ENCODE measurements around the gene CCDC167. TPM values are rescaled to one million over a fixed set of nuclear protein-coding genes. Genes with fewer than 3 reads are reported as not detected.
A peak's percentile ranks its signal among the peaks of the same experiment; 100 is the strongest.

Gene CCDC167
- total RNA-seq, 1 experiment from 2014 or later = 19.6 TPM

DNA sequence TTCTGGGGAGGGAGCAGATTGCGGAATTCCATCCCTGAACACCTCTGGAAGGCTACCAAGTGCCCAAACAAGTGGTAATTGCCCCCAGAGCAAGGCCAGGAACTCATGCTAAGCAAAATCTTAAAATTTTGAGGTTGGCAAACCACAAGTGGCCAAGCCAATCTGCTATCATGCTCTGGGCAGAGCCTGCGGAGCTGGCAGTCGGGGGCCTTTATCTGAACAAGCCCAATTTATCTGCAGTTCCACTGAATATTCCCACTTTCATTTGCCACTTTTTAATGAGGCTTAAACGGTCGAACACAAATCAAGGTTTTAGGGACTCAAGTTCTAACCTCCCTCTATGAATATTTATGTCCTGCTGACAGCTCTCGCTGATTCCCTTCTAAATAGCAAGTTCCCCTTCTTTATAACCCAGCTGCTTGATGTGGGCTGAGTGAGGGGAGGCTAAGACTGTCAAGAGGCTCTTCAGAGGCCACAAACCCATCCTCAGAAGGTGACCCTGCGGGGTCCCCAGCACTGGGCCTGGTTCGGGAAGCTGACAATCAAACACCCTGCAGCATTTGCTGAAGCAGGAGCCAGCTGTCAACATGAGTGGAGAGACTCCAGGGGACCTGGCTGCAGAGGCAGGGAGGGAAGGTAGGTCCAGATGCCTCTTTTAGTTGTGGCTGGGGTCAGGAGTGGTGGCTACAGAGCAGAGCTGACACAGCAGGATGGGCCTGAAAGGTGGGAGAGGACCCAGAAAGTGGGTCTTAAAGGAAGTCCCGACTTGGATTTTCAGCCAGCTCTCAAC lies 11.9 kb downstream of the CCDC167 start:
- Histone ChIP-seq H3K4me2 (ENCODE audit: low read depth, low read length, poor library complexity, severe bottlenecking) (no peak overlapping the region), H3K4me3 (ENCODE audit: low read length) (no peak overlapping the region), H3K4me1 (ENCODE audit: low read length) (peaks cover 13% of the 10 kb centered on the region), H2AFZ (ENCODE audit: low read length) (no peak overlapping the region), H3K27me3 (ENCODE audit: low read length) (no peaks in the 10 kb centered on the region), H3K9ac (ENCODE audit: low read length) (no peak overlapping the region), H3K9me2 (replicated peaks; ENCODE audit: insufficient read depth, low read length) (no peaks in the 10 kb centered on the region), H3K9me3 (ENCODE audit: low read length) (no peaks in the 10 kb centered on the region), H3K79me2 (ENCODE audit: low read length) (no peaks in the 10 kb centered on the region; the same call in 1 of the 2 replicates), H4K20me1 (ENCODE audit: insufficient read depth, low read depth, low read length) (no peaks in the 10 kb centered on the region; the same call in 1 of the 2 replicates), H3K27ac (ENCODE audit: low read length) (no peak overlapping the region), H3K36me3 (ENCODE audit: insufficient read depth, low read length) (no peaks in the 10 kb centered on the region)
- DNase-seq = no peak

DNA sequence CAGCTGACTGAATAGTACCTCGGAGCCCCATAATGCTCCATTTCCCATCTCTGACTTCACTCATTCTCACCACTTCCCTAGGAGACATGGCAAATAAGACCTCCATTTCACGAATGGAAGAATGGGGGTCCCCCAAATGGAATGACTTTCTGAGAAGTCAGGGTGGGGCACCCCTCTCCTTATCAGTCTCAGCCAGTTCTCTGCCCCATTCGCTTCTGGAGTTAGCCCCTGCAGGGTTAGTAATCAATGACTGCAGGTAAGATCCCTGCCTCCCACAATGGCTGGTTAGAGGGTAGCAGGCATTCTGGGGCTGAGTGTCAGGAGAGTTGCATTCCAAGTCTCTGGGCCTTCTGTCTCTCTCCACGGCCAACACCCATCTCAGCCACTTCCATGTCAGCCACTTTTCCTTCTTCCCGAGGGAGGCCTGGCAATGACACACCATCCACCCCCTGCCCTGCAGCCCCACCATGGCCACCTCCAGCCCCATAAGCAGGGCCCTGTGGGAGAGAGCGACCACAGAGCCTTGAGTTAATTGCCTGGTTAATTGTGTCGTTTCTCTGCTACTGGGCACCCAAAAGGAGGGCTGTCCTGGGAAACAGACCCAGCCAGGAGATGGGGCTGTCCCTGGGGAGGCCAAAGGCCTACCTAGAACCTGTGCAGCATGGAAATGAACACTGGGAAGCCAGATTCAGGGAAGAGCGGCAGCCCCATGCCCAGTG lies 13.4 kb downstream of the CCDC167 start:
- Histone ChIP-seq H3K4me2 (ENCODE audit: low read depth, low read length, poor library complexity, severe bottlenecking) (no peak overlapping the region), H3K27me3 (ENCODE audit: low read length) (no peaks in the 10 kb centered on the region), H4K20me1 (ENCODE audit: insufficient read depth, low read depth, low read length) (no peaks in the 10 kb centered on the region; the same call in 1 of the 2 replicates), H3K9ac (ENCODE audit: low read length) (no peak overlapping the region), H3K9me2 (replicated peaks; ENCODE audit: insufficient read depth, low read length) (no peaks in the 10 kb centered on the region), H3K9me3 (ENCODE audit: low read length) (no peaks in the 10 kb centered on the region), H3K27ac (ENCODE audit: low read length) (no peak overlapping the region), H3K36me3 (ENCODE audit: insufficient read depth, low read length) (no peaks in the 10 kb centered on the region), H3K4me3 (ENCODE audit: low read length) (no peak overlapping the region), H2AFZ (ENCODE audit: low read length) (no peak overlapping the region), H3K79me2 (ENCODE audit: low read length) (no peaks in the 10 kb centered on the region; the same call in 1 of the 2 replicates), H3K4me1 (ENCODE audit: low read length) (peaks cover 13% of the 10 kb centered on the region)
- no peak for DNase-seq

DNA sequence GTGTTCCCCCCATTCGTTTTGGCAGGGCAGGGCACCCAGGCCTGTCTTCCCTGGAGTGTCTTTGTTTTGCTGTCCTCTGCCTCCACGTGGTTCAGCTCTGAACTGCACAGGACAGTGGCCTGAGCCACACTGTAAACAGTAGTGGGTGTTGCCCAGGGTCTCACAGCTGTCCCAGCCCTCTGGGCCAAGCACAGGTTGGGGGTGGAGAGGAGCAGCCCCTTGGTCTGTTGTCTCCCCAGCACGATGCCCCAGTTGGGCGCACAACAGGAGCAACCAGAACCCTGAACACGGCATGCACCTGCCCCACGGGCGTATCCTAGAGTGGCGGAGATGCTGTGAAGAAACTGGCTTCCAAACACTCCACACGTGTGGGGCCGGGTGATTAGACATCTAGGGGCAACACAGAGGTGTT lies 14.4 kb downstream of the CCDC167 start:
- DNase-seq = no peak
- no peaks in the 10 kb centered on the region for H3K9me3 ChIP-seq (ENCODE audit: low read length)
- no peaks in the 10 kb centered on the region; the same call in 1 of the 2 replicates for H3K79me2 ChIP-seq (ENCODE audit: low read length)
- no peak overlapping the region for H3K4me3 ChIP-seq (ENCODE audit: low read length)
- no peak overlapping the region for H2AFZ ChIP-seq (ENCODE audit: low read length)
- no peak overlapping the region for H3K4me2 ChIP-seq (ENCODE audit: low read depth, low read length, poor library complexity, severe bottlenecking)
- H3K27me3 ChIP-seq (ENCODE audit: low read length) = no peaks in the 10 kb centered on the region
- H3K4me1 ChIP-seq (ENCODE audit: low read length) = peaks cover 8% of the 10 kb centered on the region
- H3K9ac ChIP-seq (ENCODE audit: low read length) = no peak overlapping the region
- no peak overlapping the region for H3K27ac ChIP-seq (ENCODE audit: low read length)
- no peaks in the 10 kb centered on the region for H3K9me2 ChIP-seq (replicated peaks; ENCODE audit: insufficient read depth, low read length)
- no peaks in the 10 kb centered on the region; the same call in 1 of the 2 replicates for H4K20me1 ChIP-seq (ENCODE audit: insufficient read depth, low read depth, low read length)
- no peaks in the 10 kb centered on the region for H3K36me3 ChIP-seq (ENCODE audit: insufficient read depth, low read length)

DNA sequence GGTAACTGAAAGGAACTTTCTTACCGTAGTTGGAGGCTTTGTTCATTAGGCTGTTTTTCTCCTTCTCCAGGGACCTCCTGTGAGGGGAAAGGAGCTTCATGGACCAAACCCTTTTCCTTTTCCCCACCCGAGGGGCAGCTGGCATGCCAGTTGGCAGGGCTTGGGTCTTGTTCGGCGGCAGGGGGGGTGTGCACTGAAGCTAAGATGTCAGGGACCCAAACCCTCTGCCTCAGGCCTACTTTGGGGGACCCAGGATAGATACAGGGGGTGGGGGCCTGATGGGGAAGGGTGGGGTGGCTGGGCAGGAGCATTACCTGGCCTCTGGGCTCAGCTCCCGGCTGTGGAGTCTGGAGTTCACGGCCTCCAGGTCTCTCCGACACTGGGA lies 14.9 kb downstream of the CCDC167 start:
- H3K27ac ChIP-seq (ENCODE audit: low read length) = no peak overlapping the region
- no peaks in the 10 kb centered on the region for H3K36me3 ChIP-seq (ENCODE audit: insufficient read depth, low read length)
- no peaks in the 10 kb centered on the region for H3K9me3 ChIP-seq (ENCODE audit: low read length)
- no peak overlapping the region for H3K4me3 ChIP-seq (ENCODE audit: low read length)
- DNase-seq = no peak
- no peak overlapping the region for H3K9ac ChIP-seq (ENCODE audit: low read length)
- H3K4me1 ChIP-seq (ENCODE audit: low read length) = peaks cover 2% of the 10 kb centered on the region; the same call in 1 of the 2 replicates
- no peaks in the 10 kb centered on the region for H3K27me3 ChIP-seq (ENCODE audit: low read length)
- H2AFZ ChIP-seq (ENCODE audit: low read length) = no peak overlapping the region
- H3K4me2 ChIP-seq (ENCODE audit: low read depth, low read length, poor library complexity, severe bottlenecking) = no peak overlapping the region
- H4K20me1 ChIP-seq (ENCODE audit: insufficient read depth, low read depth, low read length) = no peaks in the 10 kb centered on the region; the same call in 1 of the 2 replicates
- H3K79me2 ChIP-seq (ENCODE audit: low read length) = no peaks in the 10 kb centered on the region
- H3K9me2 ChIP-seq (replicated peaks; ENCODE audit: insufficient read depth, low read length) = no peaks in the 10 kb centered on the region

DNA sequence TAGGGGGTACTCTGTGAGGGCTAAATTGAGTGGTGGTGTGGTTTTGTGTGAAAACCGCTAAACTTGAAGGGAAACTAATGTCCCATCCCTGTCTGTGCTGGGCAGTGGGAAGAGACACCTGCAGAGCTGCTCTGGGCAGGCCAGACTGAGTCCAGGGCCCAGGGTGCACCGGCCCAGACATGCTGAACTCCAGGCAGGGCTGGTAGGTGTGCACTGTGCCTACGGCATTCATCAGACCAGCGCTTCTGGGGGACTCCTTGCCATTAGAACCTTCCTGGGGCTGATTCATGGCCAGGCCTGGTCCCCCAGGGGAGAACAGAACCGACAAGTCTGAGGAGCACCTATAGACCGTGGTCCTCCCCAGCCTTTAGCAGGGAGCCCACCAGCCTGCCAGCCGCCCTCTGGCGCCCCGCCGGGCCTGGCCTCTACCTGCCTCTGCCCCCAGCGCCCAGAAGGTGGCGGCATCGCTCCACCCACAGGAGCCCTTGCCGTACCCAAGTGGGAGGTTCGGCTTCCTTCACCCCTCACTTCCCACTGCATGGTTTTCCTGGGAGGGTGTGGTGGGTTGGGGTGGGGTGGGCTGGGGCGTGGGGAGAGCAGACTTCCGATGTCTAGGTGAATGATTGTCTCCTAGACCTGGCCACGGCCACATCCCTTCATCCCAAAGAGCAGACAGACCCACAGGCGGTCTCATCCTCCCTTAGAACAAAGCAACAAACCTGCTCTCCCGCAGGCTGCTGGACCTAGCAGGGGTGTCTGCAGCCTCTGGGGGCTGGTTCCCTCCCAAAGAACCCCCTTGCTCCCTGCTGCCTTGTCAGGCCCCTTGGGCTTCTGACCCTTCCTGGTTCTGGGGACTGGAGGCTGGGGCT lies 15.5 kb downstream of the CCDC167 start:
- H3K9ac ChIP-seq (ENCODE audit: low read length) = no peak overlapping the region
- H4K20me1 ChIP-seq (ENCODE audit: insufficient read depth, low read depth, low read length) = no peaks in the 10 kb centered on the region; the same call in 1 of the 2 replicates
- no peak overlapping the region for H3K4me3 ChIP-seq (ENCODE audit: low read length)
- H2AFZ ChIP-seq (ENCODE audit: low read length) = no peak overlapping the region
- DNase-seq = peak; percentile 82
- H3K9me2 ChIP-seq (replicated peaks; ENCODE audit: insufficient read depth, low read length) = no peaks in the 10 kb centered on the region
- no peak overlapping the region for H3K27ac ChIP-seq (ENCODE audit: low read length)
- H3K79me2 ChIP-seq (ENCODE audit: low read length) = no peaks in the 10 kb centered on the region
- no peaks in the 10 kb centered on the region for H3K4me1 ChIP-seq (ENCODE audit: low read length)
- H3K4me2 ChIP-seq (ENCODE audit: low read depth, low read length, poor library complexity, severe bottlenecking) = no peak overlapping the region
- H3K27me3 ChIP-seq (ENCODE audit: low read length) = no peaks in the 10 kb centered on the region
- H3K36me3 ChIP-seq (ENCODE audit: insufficient read depth, low read length) = 0 out of 2 replicates have a peak, but pooled peaks cover 3% of the 10 kb centered on the region
- H3K9me3 ChIP-seq (ENCODE audit: low read length) = no peaks in the 10 kb centered on the region

DNA sequence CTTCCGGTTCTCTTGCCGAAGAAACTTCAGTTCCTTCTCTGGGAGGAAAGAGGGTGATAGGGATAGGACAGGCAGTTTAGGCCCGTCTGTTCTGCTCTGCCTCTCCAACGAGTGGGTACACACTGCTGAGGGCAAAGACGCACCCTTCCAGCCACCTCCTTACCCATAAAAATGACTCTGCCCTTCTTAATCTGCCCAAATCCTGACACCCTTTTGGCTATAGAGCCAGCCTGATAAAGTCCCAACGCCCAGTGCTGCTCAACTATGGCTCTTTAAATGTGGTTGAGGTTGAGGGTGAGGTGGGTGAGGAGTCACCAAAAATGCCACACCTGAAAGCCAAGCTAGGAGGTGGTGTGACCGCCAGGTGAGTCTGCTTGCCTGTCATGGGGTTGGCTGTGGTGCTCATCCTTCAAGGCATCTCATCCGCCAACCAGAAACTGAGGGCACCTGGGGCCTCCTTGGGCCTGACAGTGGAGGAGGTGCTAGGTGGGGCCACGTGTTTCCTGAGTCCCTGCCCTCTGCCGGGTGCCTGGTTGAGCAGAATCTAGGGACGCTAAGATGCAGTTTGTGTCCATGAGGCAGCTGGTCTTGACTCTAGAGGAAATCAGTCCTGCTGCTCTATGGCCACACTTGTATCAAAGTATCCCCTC lies 16.3 kb downstream of the CCDC167 start:
- Histone ChIP-seq H3K4me3 (ENCODE audit: low read length) (no peak overlapping the region), H3K4me1 (ENCODE audit: low read length) (no peaks in the 10 kb centered on the region), H3K79me2 (ENCODE audit: low read length) (no peaks in the 10 kb centered on the region), H3K9me3 (ENCODE audit: low read length) (no peaks in the 10 kb centered on the region), H3K27me3 (ENCODE audit: low read length) (no peaks in the 10 kb centered on the region), H3K36me3 (ENCODE audit: insufficient read depth, low read length) (0 out of 2 replicates have a peak, but pooled peaks cover 3% of the 10 kb centered on the region), H2AFZ (ENCODE audit: low read length) (no peak overlapping the region), H3K9ac (ENCODE audit: low read length) (no peak overlapping the region), H3K9me2 (replicated peaks; ENCODE audit: insufficient read depth, low read length) (no peaks in the 10 kb centered on the region), H3K27ac (ENCODE audit: low read length) (no peak overlapping the region), H4K20me1 (ENCODE audit: insufficient read depth, low read depth, low read length) (no peaks in the 10 kb centered on the region; the same call in 1 of the 2 replicates), H3K4me2 (ENCODE audit: low read depth, low read length, poor library complexity, severe bottlenecking) (no peak overlapping the region)
- DNase-seq = no peak

DNA sequence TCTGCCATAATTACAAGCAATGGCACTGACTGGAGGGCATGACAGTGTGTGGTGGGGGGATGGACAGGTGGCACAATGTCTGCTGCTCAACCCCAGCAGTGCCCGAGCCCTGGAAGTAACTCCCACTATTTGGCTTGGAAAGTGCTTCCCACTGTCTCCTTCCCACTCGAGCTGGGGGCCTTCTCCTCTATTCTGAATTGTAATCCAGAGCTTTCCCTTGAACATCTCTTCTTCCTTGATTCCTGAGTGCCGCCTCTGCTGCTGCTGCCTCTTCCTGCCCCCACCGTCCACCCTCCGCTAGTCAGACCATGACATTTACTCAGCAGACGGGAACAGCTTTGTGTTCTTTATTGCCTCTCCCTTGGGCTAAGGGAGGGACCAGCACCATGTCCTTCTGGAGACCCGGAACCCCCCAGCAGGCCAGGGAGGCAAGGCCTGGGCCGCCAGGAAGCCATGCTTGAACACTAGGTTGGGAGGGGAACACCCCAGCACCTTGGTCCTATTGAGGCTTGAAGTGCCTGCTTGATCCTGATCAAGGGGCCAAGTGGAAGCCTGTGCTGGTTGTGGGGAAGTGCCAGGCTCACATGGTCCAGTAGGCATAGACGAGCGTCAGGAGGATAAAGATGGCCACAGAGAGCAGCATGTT lies 17.0 kb downstream of the CCDC167 start:
- Histone ChIP-seq H3K4me2 (ENCODE audit: low read depth, low read length, poor library complexity, severe bottlenecking) (no peak overlapping the region), H3K27me3 (ENCODE audit: low read length) (no peaks in the 10 kb centered on the region), H3K4me1 (ENCODE audit: low read length) (no peaks in the 10 kb centered on the region), H3K27ac (ENCODE audit: low read length) (no peak overlapping the region), H3K4me3 (ENCODE audit: low read length) (no peak overlapping the region), H3K9me3 (ENCODE audit: low read length) (no peaks in the 10 kb centered on the region), H3K9ac (ENCODE audit: low read length) (no peak overlapping the region), H3K36me3 (ENCODE audit: insufficient read depth, low read length) (0 out of 2 replicates have a peak, but pooled peaks cover 3% of the 10 kb centered on the region), H3K79me2 (ENCODE audit: low read length) (no peaks in the 10 kb centered on the region), H3K9me2 (replicated peaks; ENCODE audit: insufficient read depth, low read length) (no peaks in the 10 kb centered on the region), H2AFZ (ENCODE audit: low read length) (no peak overlapping the region), H4K20me1 (ENCODE audit: insufficient read depth, low read depth, low read length) (no peaks in the 10 kb centered on the region)
- no peak for DNase-seq
